Kidney epithelial cell (primary cell): ENCODE results near the gene COA6. TPM values are rescaled to one million over a fixed set of nuclear protein-coding genes. Genes with fewer than 3 reads are reported as not detected.

Source experiments
- DNase-seq: peaks from one replicate; pipeline ENCODE4 v3.0.0-alpha.2; 2010; ENCODE audit warnings: low read depth
- H3K27me3 ChIP-seq: 2 replicates; pipeline ENCODE4 v1.6.0; 2011; ENCODE audit warnings: low read length; ENCODE audit not compliant: control insufficient read depth, insufficient read depth
- H3K36me3 ChIP-seq: 2 replicates; pipeline ENCODE4 v1.5.1; 2011; ENCODE audit warnings: low read length; ENCODE audit not compliant: control insufficient read depth, insufficient read depth
- H3K4me3 ChIP-seq: 2 replicates; pipeline ENCODE4 v1.5.1; 2011; ENCODE audit warnings: low read depth, mild to moderate bottlenecking, control low read depth, low read length
- CTCF ChIP-seq: IDR thresholded peaks from 2 replicates; pipeline ENCODE4 v1.5.1; 2011; ENCODE audit warnings: mild to moderate bottlenecking, moderate library complexity, low read length, control low read depth, inconsistent platforms; ENCODE audit not compliant: insufficient read depth, poor library complexity, severe bottlenecking
- total RNA-seq: library from RNA; depleted of rRNA; stranded (reverse); fragments of >200 nt; gene quantifications from 2 replicates; pipeline ENCODE4 v1.2.3, GENCODE V29; 2015

The COA6 gene
- total RNA-seq, 1 donor from 2014 or later = 46.2 TPM

DNA sequence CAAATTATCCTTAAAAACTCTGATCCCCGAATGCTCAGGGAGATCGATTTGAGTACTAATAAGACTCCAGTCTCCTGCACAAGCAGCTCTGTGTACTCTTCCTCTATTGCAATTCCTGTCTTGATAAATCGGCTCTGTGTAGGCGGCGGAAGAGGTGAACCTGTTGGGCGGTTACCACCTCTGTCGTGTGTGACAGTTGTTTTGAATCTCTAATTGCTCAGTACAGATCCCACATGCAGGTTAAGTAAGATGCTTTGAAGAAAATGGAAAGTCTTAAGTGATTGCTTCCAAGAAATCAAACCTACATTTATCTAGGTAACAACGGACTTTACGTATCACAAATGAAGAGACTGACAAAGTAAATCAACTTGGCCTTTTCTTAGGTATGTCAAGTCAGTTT, 35.5 kb downstream of the COA6 start:
- no peaks in the 10 kb centered on the region for H3K27me3 ChIP-seq
- no peaks in the 10 kb centered on the region for H3K36me3 ChIP-seq
- DNase-seq = no peak
- TF ChIP-seq CTCF = no peak
- H3K4me3 ChIP-seq = no peak overlapping the region

DNA sequence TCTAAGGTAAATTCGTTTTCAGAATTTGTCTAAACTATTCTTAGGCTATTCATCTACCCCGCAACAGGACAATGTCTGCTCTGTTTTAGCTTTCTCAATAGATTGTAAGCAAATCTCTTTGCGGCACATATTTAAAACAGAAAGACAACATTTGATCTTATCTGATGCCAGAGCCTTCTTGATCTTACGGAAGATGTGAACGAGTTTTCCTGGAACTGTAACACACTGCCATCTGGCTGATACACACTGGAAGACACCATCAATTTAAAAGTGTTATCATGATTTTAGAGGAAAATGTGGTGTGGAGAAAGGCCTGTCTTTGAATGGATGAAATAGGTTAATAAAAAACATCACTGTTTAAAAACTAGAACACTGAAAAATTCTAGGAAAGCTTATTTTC, 36.1 kb downstream of the COA6 start:
- no peaks in the 10 kb centered on the region for H3K36me3 ChIP-seq
- H3K4me3 ChIP-seq = no peak overlapping the region
- DNase-seq = no peak
- no peak for TF ChIP-seq CTCF
- H3K27me3 ChIP-seq = no peaks in the 10 kb centered on the region

GRCh38 chr1:234412830-234413229, 39.6 kb downstream of the COA6 start:
- TF ChIP-seq CTCF = no peak
- Histone ChIP-seq H3K36me3 (no peaks in the 10 kb centered on the region), H3K27me3 (no peaks in the 10 kb centered on the region), H3K4me3 (no peak overlapping the region)
- no peak for DNase-seq

GRCh38 chr1:234413485-234413884, 40.2 kb downstream of the COA6 start:
- no peak for TF ChIP-seq CTCF
- no peaks in the 10 kb centered on the region for H3K27me3 ChIP-seq
- H3K36me3 ChIP-seq = peaks cover under 1% of the 10 kb centered on the region
- DNase-seq = no peak
- H3K4me3 ChIP-seq = no peak overlapping the region

DNA sequence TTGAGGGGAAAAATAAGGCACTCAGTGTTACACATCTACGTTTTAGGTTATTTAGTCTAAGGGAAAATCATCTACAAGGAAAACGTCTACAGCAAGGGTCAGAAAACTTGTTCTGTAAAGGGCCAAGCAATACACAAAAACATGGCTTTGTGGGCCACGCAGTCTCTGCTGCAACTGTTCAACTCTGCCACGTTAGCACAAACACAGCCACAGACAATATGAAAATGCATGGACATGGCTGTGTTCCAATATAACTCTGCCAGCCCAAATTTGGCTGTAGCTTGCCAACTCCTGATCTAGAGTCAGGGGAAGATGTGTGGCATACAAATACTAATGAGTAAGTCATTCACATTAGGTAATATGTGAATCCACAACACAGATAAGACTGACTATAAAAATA, 40.7 kb downstream of the COA6 start:
- Histone ChIP-seq H3K27me3 (no peaks in the 10 kb centered on the region), H3K36me3 (peaks cover 1% of the 10 kb centered on the region), H3K4me3 (no peak overlapping the region)
- no peak for DNase-seq
- TF ChIP-seq CTCF = no peak

DNA sequence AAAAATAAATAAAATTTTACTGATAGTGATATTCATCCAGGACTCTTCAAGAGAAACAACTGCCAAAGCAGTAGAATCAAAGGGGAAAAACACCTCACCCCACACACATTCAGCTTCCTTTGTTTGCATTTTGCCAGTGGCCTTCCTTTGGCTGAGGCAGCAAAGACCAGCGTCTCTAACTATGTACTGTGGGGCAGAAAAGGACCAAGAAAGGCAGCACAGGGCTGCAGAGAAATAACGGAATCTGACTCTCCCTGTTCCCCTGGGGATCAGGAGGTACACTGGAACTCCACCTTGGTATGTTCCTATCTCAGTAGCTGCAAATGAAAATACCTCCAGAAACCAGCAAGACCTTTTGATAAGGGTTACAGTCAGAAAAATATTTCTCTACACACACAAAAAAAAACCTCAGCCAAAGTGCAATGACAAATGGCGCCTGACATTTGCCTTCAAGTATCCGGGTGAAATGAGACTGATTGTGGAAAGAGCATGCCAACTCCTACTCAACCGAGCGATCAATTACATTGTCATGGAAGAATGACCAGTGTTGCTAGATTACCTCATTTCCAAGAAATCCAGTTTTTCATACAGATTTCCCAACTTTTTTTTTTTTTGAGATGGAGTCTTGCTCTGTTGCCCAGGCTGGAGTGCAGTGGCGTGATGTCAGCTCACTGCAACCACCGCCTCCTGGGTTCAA, 54.8 kb downstream of the COA6 start:
- no peaks in the 10 kb centered on the region for H3K36me3 ChIP-seq
- H3K4me3 ChIP-seq = no peak overlapping the region
- DNase-seq = no peak
- H3K27me3 ChIP-seq = no peaks in the 10 kb centered on the region
- no peak for TF ChIP-seq CTCF
